RPMI8226 (cell line): ENCODE measurements around the gene SLC28A3.

Experiments used
- DNase-seq: peaks from one replicate; pipeline ENCODE4 v3.0.0-alpha.2; 2015

The SLC28A3 gene

DNA sequence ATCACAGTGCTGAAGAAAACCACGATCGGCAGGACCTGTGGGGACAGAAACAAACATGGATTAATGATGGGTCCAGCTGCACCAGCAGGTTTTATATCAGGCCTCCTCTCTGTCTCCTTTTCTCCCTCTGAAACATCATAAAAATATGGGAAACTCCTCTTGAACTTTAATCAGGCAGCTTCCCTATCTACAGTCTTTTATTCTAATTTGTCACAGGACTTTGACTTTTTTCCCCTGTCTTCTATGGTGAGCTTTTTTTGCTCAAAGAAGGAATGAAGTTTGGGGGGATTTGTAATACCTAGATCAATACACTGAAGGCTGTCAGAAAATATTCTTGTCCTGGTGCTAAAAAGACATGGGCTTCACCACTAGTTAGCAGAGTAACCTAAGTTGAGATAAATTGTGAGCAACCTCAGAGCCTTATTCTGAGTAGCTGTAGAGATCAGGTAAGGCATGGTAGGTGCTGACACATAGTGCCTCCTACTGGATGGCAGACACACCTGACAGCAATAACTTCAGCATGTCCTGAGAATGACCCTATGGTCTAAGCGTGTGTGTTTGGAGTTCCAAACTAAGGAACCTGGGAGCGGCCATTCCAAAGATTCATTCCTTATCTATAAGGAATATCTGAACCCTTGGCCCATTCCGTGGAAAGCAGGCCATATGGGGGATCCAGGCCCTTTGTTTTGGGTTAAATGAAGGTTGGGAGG lies 46.2 kb downstream of the SLC28A3 start:
- DNase-seq, result no peak

DNA sequence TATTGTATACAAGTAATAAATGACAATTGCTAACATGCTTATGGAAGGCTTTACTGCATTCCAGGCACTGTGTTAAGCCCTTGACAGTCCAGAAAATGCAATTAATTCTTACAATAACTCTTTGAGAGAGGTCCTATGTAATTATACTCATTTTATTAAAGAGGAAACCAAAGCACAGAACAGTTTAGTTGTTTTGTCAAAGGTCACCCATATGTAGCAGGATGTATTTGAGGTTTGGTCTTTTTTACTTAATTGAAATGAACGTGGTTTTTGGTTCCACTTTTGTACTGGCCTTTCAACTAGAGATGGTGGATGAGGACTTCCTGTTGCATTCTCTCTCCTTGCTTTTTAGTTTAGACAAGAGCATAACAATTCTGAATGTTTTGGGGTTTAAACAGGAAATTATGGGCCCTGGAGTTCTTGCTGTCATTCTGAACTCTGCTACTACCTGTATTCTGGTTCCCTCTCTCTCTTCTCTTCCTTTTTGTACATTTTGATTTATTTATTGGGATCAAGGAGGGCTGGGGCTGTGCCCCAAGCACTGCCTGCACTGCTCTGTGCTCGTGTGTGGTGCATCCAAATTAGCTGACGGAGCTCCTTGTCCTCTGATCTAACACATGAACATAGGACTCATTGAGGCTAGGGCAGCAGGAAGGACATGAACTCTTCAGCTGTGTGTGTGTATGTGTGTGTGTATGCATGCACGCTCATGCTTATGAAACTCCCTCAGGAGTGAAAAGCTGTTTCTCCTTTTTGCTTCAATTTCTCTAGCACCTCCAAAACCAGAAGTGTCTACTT lies 47.4 kb downstream of the SLC28A3 start:
- DNase-seq, result no peak

DNA sequence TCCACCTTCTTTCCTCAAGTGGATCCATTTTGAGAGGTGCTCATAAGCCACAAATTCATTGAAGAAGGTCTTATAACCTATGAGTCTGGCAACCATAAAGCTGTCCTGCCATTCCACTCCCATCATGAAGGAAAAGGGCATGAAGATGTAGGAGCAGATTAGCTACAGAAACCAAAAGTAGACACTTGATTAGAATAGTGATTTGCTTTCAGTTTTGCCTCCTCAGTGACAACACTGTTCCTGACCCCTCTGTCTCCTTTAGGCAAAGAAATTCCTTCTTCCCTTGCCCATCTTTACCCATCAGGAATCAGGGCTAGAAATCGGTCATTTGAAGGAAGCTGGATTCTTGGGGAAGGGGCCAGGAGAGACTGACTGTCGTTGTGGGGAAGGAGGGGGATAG lies 55.2 kb downstream of the SLC28A3 start:
- DNase-seq, result no peak

DNA sequence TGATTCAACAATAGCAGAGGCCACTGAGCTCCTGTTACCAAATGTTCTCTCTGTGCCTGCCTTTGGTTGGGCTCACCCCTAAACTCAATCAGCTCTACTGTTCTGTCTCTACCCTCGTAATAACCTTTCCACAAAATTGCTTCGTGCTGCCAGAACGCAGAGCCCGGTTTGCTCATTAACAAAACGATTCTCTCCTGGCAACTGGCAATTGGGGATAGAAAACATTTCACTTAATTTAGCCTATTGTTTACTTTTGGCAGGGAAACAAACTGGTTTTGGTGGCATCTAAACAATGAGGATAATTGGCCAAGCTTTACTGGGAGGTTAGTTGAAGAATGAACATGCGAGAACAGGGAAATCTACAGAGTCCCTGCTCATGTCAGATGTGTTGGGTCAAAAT lies 56.6 kb downstream of the SLC28A3 start:
- DNase-seq, result no peak

DNA sequence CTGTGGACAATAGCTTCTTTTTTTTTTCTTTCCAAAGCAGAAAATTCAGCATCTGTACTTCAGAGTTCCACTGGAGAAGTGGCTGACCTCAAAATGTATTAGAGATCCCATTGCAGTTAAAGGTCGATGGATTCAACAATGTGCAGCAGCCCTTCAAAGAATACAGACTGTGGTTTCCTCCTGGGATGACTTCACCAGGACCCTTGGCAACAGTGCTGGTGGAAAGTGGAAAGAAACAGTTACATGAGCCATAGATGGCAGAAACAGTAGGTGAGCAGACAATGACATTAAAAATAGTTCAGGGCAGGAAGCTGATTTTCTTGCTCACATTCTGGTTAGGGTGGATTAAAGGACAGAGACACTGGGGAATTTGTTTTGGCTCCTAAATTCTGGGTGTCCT lies 62.4 kb downstream of the SLC28A3 start:
- DNase-seq, result no peak

DNA sequence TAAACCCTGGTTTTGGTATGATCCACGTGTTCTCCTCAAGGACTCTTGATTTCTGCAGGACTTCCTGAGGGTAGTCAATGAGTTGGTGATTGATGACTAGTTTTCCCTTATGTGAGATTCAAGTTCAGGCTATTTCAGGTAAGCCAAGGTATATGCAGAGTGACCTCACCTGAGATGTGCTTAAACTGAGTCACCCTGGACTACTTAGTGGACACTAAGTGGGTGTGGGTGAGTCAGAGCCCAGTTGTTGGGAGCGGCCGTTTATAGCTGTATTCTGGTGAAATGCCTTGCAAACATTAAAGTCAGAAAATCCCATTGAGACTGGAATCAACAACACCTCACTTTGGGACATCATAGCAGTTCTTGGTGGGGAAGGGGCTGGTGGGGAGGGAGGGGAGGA lies 62.9 kb downstream of the SLC28A3 start:
- DNase-seq, result no peak

DNA sequence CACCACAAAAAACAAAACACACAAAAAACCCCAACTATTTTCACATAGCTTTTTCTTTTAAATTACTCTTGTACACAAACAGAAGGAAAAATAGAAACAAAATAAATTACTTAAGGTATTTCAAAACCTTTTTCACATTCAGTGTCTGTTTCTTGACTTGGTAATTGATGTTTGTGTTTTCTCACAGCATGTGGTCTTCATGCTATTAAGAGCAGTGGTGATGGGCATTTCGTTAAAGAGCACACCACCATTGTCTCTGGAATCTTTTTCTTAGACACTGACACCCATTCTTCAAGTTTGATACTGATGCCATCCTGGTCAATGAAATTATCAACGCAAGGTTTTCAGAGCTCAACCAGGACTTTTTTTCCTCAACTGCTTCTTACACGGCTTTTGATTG lies 63.8 kb downstream of the SLC28A3 start:
- DNase-seq, result no peak

DNA sequence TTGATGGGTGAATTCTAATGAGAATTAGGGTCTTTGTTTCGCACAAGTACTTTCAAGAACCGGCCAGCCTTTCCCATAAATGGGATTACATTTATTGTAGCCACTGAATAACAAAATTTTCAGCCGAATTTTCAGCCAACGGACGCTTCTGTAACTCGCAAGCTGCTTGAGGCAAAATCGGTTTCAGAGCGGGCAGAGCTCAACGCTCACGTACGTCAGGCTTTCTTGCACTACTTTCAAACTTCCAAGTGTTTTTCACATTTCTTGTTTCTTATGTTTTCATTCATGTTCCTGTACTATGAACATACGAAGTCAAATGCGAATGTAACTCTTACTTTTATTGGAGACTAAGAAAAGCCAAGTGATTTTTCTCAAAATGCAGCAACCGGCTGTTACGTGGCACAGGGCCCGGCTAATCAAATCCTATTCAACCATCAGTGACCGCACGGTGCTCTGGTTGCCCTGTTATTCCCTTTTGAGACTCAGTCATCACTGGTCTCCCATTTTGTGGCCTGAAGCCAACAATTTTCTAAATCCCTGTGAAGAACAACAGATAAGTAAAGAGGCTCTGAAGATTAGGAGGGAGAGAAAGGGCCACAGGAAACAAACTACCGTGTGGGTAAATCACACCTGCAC lies 68.5 kb downstream of the SLC28A3 start:
- no peak for DNase-seq

DNA sequence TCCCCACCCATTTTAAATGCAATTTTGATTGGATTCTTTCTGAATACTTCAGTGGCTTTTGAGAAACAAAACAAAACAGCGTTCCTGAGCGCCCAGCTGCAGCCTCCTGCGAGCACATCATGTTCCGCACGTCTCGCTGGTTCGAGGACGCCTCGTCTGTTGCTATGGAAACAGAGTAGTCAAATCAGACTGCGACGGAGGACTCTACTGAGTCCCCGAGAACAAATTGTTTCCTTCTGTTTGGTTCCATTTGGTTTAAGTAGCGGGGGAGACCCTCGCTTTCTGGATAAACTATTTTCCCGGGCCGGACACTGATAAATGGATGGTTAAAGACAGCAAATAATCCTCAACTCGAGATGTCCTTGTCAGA lies 69.0 kb downstream of the SLC28A3 start:
- peak; percentile 15 for DNase-seq

DNA sequence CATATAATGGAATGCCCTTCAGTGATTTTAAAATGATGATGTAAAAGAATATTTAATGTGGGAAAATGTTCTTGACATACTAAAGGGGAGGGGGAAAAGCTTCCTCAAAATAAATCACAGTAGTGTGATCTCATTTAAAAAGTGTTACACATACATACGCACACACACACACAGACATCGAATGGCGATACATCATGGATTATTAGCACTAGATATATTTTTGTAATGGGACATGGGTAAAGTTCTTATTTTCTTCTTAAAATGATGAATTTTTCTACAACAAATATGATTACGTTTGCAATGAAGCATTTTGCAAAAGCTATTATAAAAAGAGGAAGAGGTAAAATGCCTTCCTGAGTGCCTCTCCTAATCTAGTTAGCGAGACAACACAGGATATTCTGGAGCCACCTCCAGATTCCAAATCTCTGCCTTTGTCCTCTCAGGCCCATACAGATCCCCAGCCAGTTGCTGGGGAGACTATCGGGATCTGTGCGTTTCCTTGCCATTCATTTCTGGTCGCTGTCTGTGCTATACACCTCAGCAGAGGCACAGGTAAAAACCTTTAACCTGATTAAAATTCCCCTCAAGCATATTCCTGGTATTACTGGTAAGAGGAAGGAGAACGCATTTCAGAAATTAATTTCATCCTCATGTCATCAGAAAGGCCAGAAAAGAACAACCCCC lies 69.6 kb downstream of the SLC28A3 start:
- no peak for DNase-seq

DNA sequence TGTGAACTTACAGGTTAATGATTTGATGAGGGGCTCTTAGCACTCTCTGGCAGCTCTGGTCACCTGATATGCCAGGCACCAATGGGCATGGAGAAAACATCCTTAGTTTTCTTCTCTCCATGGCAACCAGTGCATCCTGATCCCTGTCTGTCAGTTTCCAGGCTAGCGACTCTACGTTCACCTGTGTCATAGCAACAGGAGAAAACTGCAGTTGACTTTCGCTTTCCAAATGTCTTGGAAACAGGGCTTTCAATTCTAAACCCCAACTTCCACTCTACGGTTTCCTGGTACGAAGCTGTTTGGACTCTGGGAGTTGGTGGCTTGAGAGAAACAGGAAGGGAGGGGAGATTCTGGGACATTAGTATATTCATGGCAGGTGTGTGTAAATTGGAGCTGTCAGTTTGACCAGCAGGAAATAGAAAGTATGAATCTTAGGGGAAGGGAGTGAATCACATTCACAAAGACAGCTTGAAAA lies 74.4 kb downstream of the SLC28A3 start:
- no peak for DNase-seq

DNA sequence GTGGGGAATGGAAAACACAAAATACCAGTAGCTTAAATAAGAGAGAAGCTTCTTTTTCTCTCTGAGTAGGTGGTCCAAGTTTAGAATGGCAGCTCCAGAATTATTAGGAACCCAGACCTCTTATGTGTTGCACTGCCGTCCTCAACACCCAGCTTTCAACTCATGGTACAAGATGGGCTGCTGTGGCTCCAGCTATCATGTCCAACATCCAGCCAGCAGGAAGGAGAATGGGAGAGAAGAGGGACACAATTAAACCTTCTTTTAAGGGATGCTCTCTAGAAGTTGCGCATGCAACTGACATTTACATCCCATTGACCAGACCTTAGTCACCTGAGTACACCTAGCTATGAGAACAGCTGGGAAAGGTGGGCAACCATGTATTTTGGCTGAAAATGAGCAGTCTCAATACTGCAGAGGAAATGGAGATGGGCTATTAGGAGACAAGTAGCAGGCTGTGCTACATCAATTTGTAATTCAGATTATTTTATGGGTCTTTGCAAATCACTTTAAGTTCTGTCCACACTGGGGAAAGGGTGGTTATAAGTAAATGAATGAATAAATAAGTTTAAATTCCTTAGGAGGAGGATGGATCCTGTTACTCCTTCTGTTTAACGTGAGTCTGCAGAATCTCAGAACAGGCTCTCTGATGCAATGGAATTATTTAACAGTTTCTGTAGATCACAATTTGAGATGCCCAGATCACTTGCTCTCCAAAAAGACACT lies 76.1 kb downstream of the SLC28A3 start:
- no peak for DNase-seq

DNA sequence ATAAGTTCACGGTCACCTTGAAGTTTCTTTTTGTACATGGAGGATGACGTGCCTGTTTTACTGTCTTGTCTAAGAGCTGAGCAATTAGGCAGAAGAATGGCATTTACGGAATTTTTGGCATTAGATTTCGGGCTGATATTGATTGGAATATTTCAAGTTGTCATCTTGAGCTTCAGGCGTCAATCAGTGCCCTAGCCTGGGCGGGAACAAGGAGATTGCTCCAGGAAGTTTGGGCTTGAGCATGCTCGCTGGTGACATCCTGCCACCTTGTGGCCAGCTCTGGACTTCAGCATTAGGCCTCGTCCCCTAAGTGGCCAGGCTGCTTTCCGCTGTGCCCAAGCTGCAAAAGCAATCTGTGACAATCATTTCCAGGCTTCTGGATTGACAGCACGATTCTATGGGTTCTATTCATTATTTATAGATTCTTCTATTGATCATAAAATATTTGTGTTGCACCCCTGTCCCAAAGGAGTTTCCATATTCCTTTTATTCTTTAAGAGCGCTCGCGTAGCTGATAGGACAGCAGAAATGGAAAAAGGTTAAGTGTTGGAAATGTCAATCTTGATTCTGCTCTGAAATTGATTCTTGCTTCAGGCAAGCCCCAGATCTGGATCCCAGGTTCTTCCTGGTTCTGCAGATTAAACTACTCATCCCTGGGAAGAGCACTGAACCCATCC lies 79.3 kb downstream of the SLC28A3 start:
- DNase-seq, result peak; percentile 48

DNA sequence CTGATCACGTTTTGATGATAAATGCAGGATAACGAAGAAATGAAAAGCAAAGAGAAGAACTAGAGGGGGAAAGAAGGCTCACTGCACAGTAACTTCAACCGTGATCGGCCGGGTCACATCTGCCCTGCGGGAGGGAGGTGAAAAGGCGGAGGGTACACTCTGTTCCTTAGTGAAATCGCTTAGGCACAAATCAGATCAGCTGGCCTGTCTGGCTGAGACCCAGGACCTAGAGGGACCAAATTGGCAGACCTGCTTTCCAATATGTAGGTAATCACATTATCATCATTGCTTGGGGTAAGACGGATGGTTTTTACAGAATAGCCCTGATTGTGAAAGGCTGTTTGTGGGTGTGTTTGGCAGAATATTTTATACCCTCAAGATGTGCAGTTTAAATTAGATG lies 82.2 kb downstream of the SLC28A3 start:
- DNase-seq, result no peak

DNA sequence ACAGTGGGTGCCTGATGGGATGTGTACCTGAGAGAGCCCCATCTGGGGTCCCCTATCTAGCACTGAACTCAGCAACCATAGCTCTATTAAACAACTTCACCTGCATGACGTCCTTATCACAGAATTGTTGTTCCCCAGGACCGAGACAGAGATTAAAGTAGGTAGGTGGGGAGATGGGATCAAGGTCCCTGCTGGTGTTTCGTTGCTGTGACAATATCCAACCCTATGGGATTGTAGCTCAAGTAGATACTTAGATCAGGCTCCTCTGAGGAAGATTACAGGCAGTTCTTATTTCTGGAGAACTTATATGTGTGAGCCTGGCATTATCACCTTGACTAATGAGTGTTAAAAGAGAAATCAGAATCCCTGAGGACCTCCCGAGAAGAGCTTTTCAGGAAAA lies 84.9 kb downstream of the SLC28A3 start:
- no peak for DNase-seq

DNA sequence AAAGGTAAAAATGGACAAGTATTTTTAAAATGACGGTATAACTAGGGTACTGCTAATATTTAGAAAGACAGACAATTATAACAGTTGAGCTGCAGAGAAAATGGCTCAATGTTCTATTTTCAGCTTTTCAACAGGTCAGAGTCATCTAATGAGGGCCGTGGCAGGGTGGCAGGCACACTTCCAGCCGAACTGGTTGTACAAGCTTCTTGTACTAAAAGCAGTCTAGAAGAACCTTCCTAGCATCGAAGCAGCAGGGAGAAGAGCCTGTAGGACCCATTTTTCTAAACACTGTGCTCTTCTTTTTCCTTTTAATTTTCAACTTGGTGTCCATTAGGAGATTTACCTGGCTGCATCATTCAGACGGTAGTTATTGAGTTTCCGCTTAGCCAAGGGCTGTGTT lies 85.6 kb downstream of the SLC28A3 start:
- no peak for DNase-seq

DNA sequence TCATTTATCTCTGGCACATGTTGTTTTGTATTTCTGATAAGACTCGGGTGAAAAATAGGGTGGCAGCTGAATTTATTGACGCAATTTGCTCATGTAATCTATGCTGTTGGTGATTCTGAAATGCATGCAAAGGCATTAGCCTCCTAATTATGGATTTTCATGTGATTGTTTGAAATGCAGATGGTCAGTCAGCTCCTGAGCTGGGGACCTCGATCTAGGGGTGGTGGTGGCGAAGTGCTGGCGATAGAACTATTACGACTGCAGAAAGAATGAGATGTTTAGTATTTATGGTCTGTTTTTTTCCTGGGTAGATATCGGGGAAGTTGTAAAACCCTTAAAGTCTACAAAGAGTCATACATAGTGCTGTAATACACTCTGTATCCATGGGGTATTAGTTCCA lies 88.6 kb downstream of the SLC28A3 start:
- no peak for DNase-seq

DNA sequence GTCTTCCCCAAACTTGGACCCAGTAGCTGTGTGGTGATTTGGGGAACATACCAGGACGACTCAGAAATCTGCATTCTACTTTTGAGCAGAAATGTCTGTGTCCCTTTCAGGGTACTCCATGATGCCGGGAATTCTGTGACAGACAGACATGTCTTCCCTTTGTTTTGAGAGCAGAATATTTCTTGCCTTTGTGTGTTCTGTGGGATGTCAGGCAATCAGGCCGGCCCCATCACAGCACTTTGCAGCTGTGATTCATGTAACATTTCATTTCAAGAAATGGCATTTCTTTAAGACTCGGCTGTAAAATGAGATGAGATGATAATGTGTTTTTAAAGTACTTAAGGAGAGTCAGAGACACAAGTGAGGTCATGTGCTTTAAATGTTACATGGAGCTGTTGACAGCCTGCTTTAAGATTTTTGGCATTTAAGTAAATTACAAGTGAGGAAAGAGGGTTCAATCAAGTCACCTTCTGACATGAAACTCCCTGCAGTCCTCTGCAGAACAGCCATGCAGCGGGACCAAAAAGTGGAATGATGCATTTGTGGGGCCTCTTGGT lies 98.7 kb downstream of the SLC28A3 start:
- DNase-seq, result no peak

DNA sequence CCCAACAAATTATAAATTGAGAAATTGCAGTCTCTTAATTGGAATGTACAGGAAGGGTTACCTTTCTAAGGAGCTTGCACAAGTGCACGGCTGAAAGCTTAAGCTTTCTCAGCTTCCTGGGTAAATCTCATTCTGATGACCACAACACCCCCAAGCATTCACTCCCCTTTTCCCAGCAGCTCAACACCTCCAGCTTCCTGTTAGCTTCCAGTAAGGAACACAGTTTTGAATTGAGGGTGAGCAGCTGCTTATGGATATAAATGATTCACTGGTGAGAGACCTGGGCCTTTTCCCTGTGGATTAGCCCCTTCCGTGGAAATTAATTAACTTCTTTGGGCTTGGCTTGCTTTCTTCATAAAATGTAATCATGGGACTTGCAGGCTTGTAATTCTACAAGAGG lies 101.2 kb downstream of the SLC28A3 start:
- no peak for DNase-seq

DNA sequence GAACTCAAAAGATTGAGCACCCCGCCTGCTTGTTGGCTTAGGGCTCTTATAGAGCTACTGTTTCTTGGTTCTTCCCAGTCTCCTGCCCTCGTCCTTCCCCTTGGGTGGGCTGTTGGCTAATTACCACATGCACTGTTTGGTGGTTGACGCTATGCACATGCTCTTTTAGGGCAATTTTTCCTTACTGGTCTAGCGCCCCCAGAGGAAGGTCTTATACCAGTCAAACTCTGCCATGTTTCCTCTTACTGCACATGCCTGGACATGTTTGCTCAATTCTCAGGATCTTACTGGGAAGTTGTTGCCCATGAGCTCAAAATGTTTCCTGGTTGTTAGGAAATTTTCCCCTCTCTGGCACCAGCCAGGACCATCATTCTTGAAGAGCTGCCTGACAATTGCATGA lies 101.9 kb downstream of the SLC28A3 start:
- peak; percentile 15 for DNase-seq

DNA sequence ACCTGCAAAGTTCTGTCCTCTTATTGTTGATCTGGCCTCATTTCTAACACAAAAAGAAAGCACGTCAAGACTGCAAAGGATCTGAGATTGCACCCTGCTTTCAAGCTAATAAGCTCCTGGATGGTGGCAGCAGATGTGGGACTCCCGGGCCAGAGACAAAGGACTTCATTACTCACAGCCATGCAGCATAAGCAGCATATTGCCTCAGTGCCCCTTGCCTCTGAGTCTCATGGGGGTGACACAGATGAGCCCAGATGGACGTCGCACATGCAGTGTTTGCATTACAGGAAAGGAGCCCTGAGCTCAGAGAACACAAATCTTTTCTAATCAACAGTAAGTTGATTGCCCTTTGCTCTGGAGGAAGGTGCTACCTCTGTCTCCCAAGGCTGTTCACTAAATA lies 105.0 kb downstream of the SLC28A3 start:
- DNase-seq, result no peak
